Mucosa of stomach (tissue), 1 donor: ENCODE measurements around the gene CELF4.

Experiments used
- H3K27me3 ChIP-seq: one replicate; pipeline ENCODE4 v1.7.0; 2013; ENCODE audit warnings: mild to moderate bottlenecking, low read length; ENCODE audit not compliant: control insufficient read depth, insufficient read depth
- H3K36me3 ChIP-seq: one replicate; pipeline ENCODE4 v1.7.0; 2013; ENCODE audit warnings: low read length; ENCODE audit not compliant: control insufficient read depth, insufficient read depth
- H3K4me1 ChIP-seq: one replicate; pipeline ENCODE4 v1.7.0; 2013; ENCODE audit warnings: mild to moderate bottlenecking, low read length; ENCODE audit not compliant: control insufficient read depth, insufficient read depth
- H3K4me3 ChIP-seq: one replicate; pipeline ENCODE4 v1.7.0; 2013; ENCODE audit warnings: low read length
- H3K9ac ChIP-seq: one replicate; pipeline ENCODE4 v1.7.0; 2013; ENCODE audit warnings: mild to moderate bottlenecking, low read length, moderate library complexity
- H3K9me3 ChIP-seq: one replicate; pipeline ENCODE4 v1.7.0; 2013; ENCODE audit warnings: mild to moderate bottlenecking, low read length, moderate library complexity; ENCODE audit not compliant: control insufficient read depth
- donor health status: Pancreatic carcinoma.

CELF4 gene

GRCh38 chr18:37552286-37552685, 13.3 kb downstream of the CELF4 start:
- Histone ChIP-seq H3K4me3 (no peak overlapping the region), H3K36me3 (no peaks in the 10 kb centered on the region), H3K9ac (no peak overlapping the region), H3K9me3 (no peaks in the 10 kb centered on the region), H3K4me1 (no peaks in the 10 kb centered on the region), H3K27me3 (no peaks in the 10 kb centered on the region)

GRCh38 chr18:37551846-37552245, 13.8 kb downstream of the CELF4 start:
- Histone ChIP-seq H3K9me3 (no peaks in the 10 kb centered on the region), H3K27me3 (no peaks in the 10 kb centered on the region), H3K4me1 (no peaks in the 10 kb centered on the region), H3K9ac (no peak overlapping the region), H3K4me3 (no peak overlapping the region), H3K36me3 (no peaks in the 10 kb centered on the region)

GRCh38 chr18:37551249-37551648, 14.3 kb downstream of the CELF4 start:
- H3K36me3 ChIP-seq = no peaks in the 10 kb centered on the region
- H3K9me3 ChIP-seq = no peaks in the 10 kb centered on the region
- H3K27me3 ChIP-seq = no peaks in the 10 kb centered on the region
- H3K9ac ChIP-seq = no peak overlapping the region
- no peaks in the 10 kb centered on the region for H3K4me1 ChIP-seq
- H3K4me3 ChIP-seq = no peak overlapping the region

GRCh38 chr18:37550118-37550875, 15.3 kb downstream of the CELF4 start:
- Histone ChIP-seq H3K4me1 (no peaks in the 10 kb centered on the region), H3K36me3 (no peaks in the 10 kb centered on the region), H3K27me3 (no peaks in the 10 kb centered on the region), H3K9ac (no peak overlapping the region), H3K9me3 (no peaks in the 10 kb centered on the region), H3K4me3 (no peak overlapping the region)

GRCh38 chr18:37548679-37549289, 16.8 kb downstream of the CELF4 start:
- H3K4me1 ChIP-seq = no peaks in the 10 kb centered on the region
- no peaks in the 10 kb centered on the region for H3K9me3 ChIP-seq
- H3K36me3 ChIP-seq = no peaks in the 10 kb centered on the region
- H3K9ac ChIP-seq = no peak overlapping the region
- H3K27me3 ChIP-seq = no peaks in the 10 kb centered on the region
- H3K4me3 ChIP-seq = no peak overlapping the region

- H3K27me3 ChIP-seq = no peaks in the 10 kb centered on the region
- H3K4me1 ChIP-seq = no peaks in the 10 kb centered on the region
- H3K9me3 ChIP-seq = no peaks in the 10 kb centered on the region
- no peaks in the 10 kb centered on the region for H3K36me3 ChIP-seq
- no peak overlapping the region for H3K4me3 ChIP-seq
- no peak overlapping the region for H3K9ac ChIP-seq
Measured at GRCh38 chr18:37547196-37547827, 18.3 kb downstream of the CELF4 start.

- Histone ChIP-seq H3K4me1 (no peaks in the 10 kb centered on the region), H3K36me3 (no peaks in the 10 kb centered on the region), H3K4me3 (no peak overlapping the region), H3K9ac (no peak overlapping the region), H3K27me3 (no peaks in the 10 kb centered on the region), H3K9me3 (no peaks in the 10 kb centered on the region)
Measured at GRCh38 chr18:37546651-37547050, 18.9 kb downstream of the CELF4 start.

- Histone ChIP-seq H3K4me3 (no peak overlapping the region), H3K27me3 (no peaks in the 10 kb centered on the region), H3K36me3 (no peaks in the 10 kb centered on the region)
Measured at GRCh38 chr18:37546272-37546537, 19.4 kb downstream of the CELF4 start.

GRCh38 chr18:37545461-37546271, 19.9 kb downstream of the CELF4 start:
- Histone ChIP-seq H3K9me3 (no peaks in the 10 kb centered on the region), H3K4me1 (no peaks in the 10 kb centered on the region), H3K4me3 (no peak overlapping the region), H3K9ac (no peak overlapping the region), H3K27me3 (no peaks in the 10 kb centered on the region), H3K36me3 (no peaks in the 10 kb centered on the region)

More at GRCh38 chr18:37546272-37546537, 19.4 kb downstream of the CELF4 start:
- H3K9me3 ChIP-seq = no peaks in the 10 kb centered on the region
- no peak overlapping the region for H3K9ac ChIP-seq
- no peaks in the 10 kb centered on the region for H3K4me1 ChIP-seq

GRCh38 chr18:37544713-37545112, 20.9 kb downstream of the CELF4 start:
- H3K36me3 ChIP-seq = no peaks in the 10 kb centered on the region
- no peaks in the 10 kb centered on the region for H3K9me3 ChIP-seq
- no peaks in the 10 kb centered on the region for H3K4me1 ChIP-seq
- no peak overlapping the region for H3K9ac ChIP-seq
- H3K4me3 ChIP-seq = no peak overlapping the region
- H3K27me3 ChIP-seq = no peaks in the 10 kb centered on the region

GRCh38 chr18:37544217-37544616, 21.4 kb downstream of the CELF4 start:
- Histone ChIP-seq H3K4me3 (no peak overlapping the region), H3K9me3 (no peaks in the 10 kb centered on the region), H3K36me3 (no peaks in the 10 kb centered on the region), H3K27me3 (no peaks in the 10 kb centered on the region), H3K9ac (no peak overlapping the region), H3K4me1 (no peaks in the 10 kb centered on the region)

- H3K27me3 ChIP-seq = peaks cover 5% of the 10 kb centered on the region
- no peaks in the 10 kb centered on the region for H3K36me3 ChIP-seq
- no peak overlapping the region for H3K9ac ChIP-seq
- H3K9me3 ChIP-seq = no peaks in the 10 kb centered on the region
- no peaks in the 10 kb centered on the region for H3K4me1 ChIP-seq
- no peak overlapping the region for H3K4me3 ChIP-seq
Measured at GRCh38 chr18:37543321-37543720, 22.3 kb downstream of the CELF4 start.
